GM12873 (cell line): ENCODE results near the gene CLIP2.
A peak's percentile ranks its signal among the peaks of the same experiment; 100 is the strongest.

ENCODE experiments used
- TF ChIP-seq, protein P1 (sequence below): IDR thresholded peaks from 2 replicates; pipeline ENCODE4 v1.5.1; 2012; ENCODE audit warnings: low read depth, mild to moderate bottlenecking, moderate library complexity, low read length, control low read depth; ENCODE audit not compliant: insufficient read depth; ENCODE audit errors: missing control alignments

The CLIP2 gene

DNA sequence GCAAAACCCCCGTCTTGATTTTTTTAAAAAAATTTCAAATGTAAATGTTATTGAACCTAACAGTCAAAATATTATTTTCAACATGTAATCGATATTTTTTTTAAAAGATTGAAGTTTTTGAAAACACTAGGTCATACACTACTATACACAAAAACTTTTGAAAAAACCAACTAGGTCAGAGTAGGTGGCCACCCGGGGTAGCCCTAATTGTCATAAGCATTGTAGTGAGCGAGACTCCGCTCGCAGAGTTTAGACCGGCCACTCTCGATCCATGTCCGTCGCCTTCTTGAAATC lies 35.4 kb upstream of the CLIP2 start:
- TF ChIP-seq, protein P1, sequence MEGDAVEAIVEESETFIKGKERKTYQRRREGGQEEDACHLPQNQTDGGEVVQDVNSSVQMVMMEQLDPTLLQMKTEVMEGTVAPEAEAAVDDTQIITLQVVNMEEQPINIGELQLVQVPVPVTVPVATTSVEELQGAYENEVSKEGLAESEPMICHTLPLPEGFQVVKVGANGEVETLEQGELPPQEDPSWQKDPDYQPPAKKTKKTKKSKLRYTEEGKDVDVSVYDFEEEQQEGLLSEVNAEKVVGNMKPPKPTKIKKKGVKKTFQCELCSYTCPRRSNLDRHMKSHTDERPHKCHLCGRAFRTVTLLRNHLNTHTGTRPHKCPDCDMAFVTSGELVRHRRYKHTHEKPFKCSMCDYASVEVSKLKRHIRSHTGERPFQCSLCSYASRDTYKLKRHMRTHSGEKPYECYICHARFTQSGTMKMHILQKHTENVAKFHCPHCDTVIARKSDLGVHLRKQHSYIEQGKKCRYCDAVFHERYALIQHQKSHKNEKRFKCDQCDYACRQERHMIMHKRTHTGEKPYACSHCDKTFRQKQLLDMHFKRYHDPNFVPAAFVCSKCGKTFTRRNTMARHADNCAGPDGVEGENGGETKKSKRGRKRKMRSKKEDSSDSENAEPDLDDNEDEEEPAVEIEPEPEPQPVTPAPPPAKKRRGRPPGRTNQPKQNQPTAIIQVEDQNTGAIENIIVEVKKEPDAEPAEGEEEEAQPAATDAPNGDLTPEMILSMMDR = no peak

DNA sequence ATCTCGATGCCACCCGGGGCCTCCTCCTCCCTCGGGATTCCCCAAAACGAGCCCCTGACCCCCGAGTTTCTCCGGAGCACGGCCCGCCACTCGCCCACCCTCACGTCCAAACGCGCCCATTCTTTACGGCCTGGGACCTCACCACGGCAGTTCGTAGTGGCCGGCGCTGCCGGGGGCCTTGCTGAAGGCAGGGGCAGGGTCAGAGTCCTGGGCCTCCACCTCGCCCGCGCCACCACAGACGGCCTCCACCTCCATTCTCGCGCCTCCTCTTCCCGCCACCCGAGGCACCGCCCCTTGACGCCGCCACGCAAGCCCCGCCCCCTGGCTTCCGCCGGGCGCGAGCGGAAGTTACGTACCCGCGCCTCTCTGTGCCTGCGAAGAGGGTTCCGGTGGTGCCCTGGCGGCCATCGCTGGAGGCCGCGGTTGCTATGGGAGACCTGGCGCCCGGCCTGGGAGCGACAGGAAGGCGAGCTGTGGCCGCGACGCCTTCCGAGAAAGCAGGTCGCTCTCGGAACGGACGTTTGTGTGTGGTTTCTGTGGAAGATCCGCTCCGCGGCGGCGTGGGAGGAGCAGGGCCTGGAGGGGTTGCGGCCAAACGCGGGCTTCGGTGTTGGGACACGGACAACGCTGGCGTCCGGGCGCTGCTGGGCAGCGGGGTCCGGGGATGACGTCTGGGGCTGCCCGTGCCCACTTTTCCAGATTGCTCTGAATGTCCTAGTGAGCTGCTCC lies 34.9 kb upstream of the CLIP2 start, which contains the start of gene RFC2:
RFC2 (minus strand) TSS at position 271 of the 729 bp plus-strand sequence; CDS start at position 255, 16 bp downstream.
- TF ChIP-seq, protein P1 = peak; percentile 12

- TF ChIP-seq, protein P1 = no peak
Measured at GRCh38 chr7:74254858-74255379, 34.3 kb upstream of the CLIP2 start.

DNA sequence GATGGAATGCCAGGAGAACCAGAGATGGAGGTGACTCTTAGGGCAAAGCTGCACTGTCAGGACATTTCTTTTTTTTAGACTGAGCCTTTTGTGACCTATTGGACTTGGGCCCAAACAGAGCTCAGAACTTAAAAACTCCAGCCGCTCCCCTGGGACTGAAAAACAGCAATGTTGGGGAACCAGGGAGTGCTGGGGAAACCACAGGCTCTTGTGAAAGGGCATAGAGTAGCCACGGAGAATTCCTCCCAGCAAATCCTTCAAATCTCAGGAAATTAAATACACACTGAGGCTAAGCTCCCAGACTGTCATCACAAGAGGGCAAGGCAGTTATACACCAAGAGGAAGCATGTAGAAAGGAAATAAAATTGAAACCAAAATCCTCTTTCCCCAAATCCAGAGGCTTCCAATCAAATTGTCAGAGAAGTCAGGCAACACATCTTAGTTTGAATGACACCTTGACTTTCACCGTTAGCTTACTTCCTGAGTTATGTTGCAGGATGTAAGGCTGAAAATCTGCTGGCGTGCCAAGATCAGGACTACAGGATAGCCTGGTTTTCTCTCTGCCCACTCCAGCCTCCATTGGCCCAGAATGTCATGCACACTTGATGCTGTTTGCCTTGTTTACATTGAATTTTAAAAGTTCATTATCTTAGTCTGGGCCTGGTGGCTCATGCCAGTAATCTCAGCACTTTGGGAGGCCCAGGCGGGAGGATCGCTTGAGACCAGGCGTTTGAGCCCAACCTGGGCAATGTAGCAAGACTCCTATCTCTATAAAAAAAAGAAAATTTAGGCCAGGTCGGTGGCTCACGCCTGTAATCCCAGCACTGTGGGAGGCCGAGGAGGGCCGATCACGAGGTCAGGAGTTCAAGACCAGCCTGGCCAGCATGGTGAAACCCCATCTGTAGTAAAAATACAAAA lies 32.5 kb upstream of the CLIP2 start:
- TF ChIP-seq, protein P1 = no peak

DNA sequence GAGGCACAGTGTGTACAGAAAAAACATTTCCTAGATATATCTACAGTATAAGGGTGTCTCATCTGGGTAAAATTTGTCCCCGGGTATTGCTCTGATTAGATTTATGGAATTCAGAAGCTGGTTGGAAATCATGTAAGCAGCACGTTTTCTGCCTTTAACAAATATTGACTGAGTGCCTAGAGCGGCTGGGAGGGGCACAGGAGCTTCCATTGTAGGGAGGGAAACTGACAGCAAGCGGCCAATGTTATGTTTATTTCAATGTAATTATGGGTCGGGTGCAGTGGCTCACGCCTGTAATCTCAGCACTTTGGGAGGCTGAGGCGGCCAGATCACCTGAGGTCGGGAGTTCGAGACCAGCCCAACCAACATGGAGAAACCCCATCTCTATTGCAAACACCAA lies 30.6 kb upstream of the CLIP2 start:
- TF ChIP-seq, protein P1 = no peak

DNA sequence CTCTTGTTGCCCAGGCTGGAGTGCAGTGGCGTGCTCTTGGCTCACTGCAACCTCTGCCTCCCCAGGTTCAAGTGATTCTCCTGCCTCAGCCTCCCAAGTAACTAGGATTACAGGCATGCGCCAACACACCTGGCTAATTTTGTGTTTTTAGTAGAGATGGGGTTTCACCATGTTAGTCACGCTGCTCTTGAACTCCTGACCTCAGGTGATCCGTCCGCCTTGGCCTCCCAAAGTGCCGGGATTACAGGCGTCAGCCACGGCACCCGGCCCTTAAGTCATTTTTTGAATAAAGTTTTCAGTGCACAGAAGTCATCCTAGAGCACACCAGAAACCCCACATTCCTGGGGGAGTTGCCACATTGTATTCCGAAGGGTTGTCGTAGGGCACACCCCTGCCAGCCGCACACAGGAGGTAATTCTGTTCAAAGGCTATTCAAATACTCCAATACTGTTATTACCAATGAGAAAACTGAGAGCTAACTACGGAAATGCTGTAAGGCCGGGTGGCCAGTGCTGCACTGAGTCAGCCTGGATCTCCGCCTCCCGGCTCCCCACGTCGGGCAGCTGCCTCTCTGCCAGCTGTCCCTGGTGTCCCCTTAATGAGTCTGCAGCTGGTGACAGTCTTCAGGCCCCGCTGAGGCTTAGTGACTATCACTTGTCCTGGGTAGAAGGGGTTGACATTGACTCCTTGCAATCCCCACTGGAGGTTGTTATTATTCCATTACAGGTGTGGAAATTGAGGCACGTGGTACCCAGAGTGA lies 26.4 kb upstream of the CLIP2 start:
- TF ChIP-seq, protein P1 = no peak
